Neural progenitor cell (in vitro differentiated cells): ENCODE measurements around the gene PNP. TPM values are rescaled to one million over a fixed set of nuclear protein-coding genes. Genes with fewer than 3 reads are reported as not detected.

Experiments
- DNase-seq: peaks from one replicate; pipeline ENCODE4 v3.0.0-alpha.2; 2016; ENCODE audit warnings: low spot score
- H2AFZ ChIP-seq: fragments of 200-600 bp; sonication (generic); replicated peaks from 2 replicates; pipeline ENCODE4 v1.6.1; 2016; ENCODE audit warnings: antibody characterized with exemption
- H3F3A ChIP-seq: fragments of 200-600 bp; sonication (generic); 2 replicates; pipeline ENCODE4 v1.6.1; 2016; ENCODE audit warnings: antibody characterized with exemption, low read depth
- H3K27ac ChIP-seq: fragments of 200-600 bp; sonication (generic); 2 replicates; pipeline ENCODE4 v1.5.1; 2016; ENCODE audit warnings: mild to moderate bottlenecking
- H3K27me3 ChIP-seq: fragments of 200-600 bp; sonication (generic); 2 replicates; pipeline ENCODE4 v1.6.1; 2016; ENCODE audit warnings: mild to moderate bottlenecking, moderate library complexity
- H3K36me3 ChIP-seq: fragments of 200-600 bp; sonication (generic); 2 replicates; pipeline ENCODE4 v1.5.1; 2016
- H3K4me1 ChIP-seq: fragments of 200-600 bp; sonication (generic); 2 replicates; pipeline ENCODE4 v1.6.1; 2016; ENCODE audit warnings: mixed run types
- H3K4me2 ChIP-seq: fragments of 200-600 bp; sonication (generic); 2 replicates; pipeline ENCODE4 v1.6.1; 2016
- H3K4me3 ChIP-seq: fragments of 200-600 bp; sonication (generic); 2 replicates; pipeline ENCODE4 v1.5.1; 2016
- H3K79me2 ChIP-seq: fragments of 200-600 bp; sonication (generic); 2 replicates; pipeline ENCODE4 v1.6.1; 2016; ENCODE audit warnings: low read depth
- H3K9ac ChIP-seq: fragments of 200-600 bp; sonication (generic); 2 replicates; pipeline ENCODE4 v1.6.1; 2016
- H3K9me3 ChIP-seq: fragments of 200-600 bp; sonication (generic); 2 replicates; pipeline ENCODE4 v1.5.1; 2016; ENCODE audit warnings: low read depth
- H4K20me1 ChIP-seq: fragments of 200-600 bp; sonication (generic); 2 replicates; pipeline ENCODE4 v1.6.1; 2016; ENCODE audit warnings: low read depth
- H3K27ac Mint-ChIP-seq: 3 replicates; pipeline ENCODE4 v1.8.0; 2021; ENCODE audit warnings: mixed read lengths
- H3K27me3 Mint-ChIP-seq: 2 replicates; pipeline ENCODE4 v1.8.0; 2022; ENCODE audit warnings: low read depth, mild to moderate bottlenecking, inconsistent platforms, moderate library complexity, mixed read lengths; ENCODE audit not compliant: insufficient read depth
- H3K36me3 Mint-ChIP-seq: 3 replicates; pipeline ENCODE4 v1.8.0; 2021; ENCODE audit warnings: mixed read lengths
- H3K4me1 Mint-ChIP-seq: 3 replicates; pipeline ENCODE4 v1.8.0; 2021; ENCODE audit warnings: mixed read lengths
- H3K4me3 Mint-ChIP-seq: 3 replicates; pipeline ENCODE4 v1.8.0; 2021; ENCODE audit warnings: mild to moderate bottlenecking, moderate library complexity, mixed read lengths
- H3K9me3 Mint-ChIP-seq: 3 replicates; pipeline ENCODE4 v1.8.0; 2020; ENCODE audit warnings: mixed read lengths
- EZH2 ChIP-seq: fragments of 200-600 bp; sonication (generic); IDR thresholded peaks from 2 replicates; pipeline ENCODE4 v1.6.1; 2017; ENCODE audit warnings: antibody characterized with exemption, mild to moderate bottlenecking, moderate library complexity
- EZH2phosphoT487 ChIP-seq: fragments of 200-600 bp; sonication (generic); IDR thresholded peaks from 2 replicates; pipeline ENCODE4 v1.6.1; 2017; ENCODE audit warnings: antibody characterized with exemption
- total RNA-seq: library from RNA; depleted of rRNA; stranded (reverse); fragments of >200 nt; gene quantifications from 2 replicates; pipeline ENCODE4 v1.2.3, GENCODE V29; 2015; ENCODE audit warnings: low replicate concordance
- TF ChIP-seq, protein P1 (sequence below): fragments of 200-600 bp; sonication (generic); IDR thresholded peaks from 2 replicates; pipeline ENCODE4 v1.5.1; 2017; ENCODE audit warnings: antibody characterized with exemption, mild to moderate bottlenecking

Gene PNP
- total RNA-seq, 1 donor from 2014 or later, result 43.6 TPM

DNA sequence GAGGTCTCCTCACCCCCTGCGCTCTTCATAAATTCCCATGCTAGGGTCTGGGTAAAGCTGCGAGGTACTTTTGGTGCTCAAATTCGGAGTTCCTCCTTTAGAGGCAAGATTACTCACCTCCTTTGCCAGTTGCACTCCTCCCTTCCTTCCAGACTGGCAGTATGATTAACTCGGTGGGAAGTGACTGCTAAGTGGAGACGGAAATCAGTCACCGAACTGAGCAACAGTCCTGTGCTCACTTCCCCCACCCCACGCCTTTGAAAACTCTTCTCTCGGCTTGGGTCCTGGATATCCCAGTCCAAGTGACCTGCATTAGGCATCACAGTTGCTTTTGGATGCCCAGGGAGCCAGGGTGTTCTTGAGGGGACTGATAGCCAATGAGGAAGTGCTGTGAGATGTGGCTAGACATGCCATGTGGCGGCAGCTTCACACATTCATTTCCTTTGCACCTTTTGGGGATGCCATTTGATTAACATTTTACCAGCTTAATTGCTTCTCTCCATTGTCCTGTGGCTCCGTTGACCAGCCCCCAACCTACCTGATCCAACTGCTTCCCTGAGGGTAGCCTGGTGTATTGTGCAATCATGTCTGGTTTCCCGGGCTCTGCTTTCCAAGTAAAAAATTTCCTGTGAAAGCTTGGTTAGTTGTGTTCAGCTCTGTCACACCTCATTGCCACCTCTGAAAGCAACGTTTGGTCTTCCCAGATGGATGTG lies 840 bp downstream of the PNP start:
- Histone ChIP-seq H2AFZ (peak overlapping the region; percentile 98), H3K27ac (no peak overlapping the region), H3K79me2 (peaks cover 28% of the 10 kb centered on the region)

DNA sequence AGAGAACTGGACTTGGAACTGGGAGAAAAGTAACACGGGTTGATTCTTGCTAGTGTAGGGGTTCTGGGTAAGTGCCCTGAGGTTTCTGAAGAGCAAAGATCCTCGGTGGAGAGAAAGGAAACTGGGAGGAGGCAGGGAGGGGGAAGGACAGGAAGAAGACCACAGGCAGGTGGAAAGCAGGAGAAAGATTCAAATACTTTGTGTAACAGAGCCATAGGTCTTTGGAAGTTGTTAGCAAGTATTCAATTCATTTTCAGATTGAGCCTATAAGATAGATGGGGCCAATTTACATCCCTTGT lies 1.3 kb downstream of the PNP start:
- H3K36me3 Mint-ChIP-seq, result peaks cover 16% of the 10 kb centered on the region
- H2AFZ ChIP-seq, result no peak overlapping the region
- no peaks in the 10 kb centered on the region for H4K20me1 ChIP-seq
- H3K4me2 ChIP-seq, result peak overlapping the region; percentile 76
- no peaks in the 10 kb centered on the region for H3K27me3 ChIP-seq
- peaks cover 12% of the 10 kb centered on the region for H3K4me1 Mint-ChIP-seq
- no peak overlapping the region for H3K27ac ChIP-seq
- H3K9ac ChIP-seq, result no peak overlapping the region
- peaks cover 5% of the 10 kb centered on the region for H3K4me1 ChIP-seq
- H3K9me3 Mint-ChIP-seq, result peaks cover 2% of the 10 kb centered on the region
- peaks cover 3% of the 10 kb centered on the region for H3K27me3 Mint-ChIP-seq
- H3K36me3 ChIP-seq, result no peaks in the 10 kb centered on the region
- peaks cover 28% of the 10 kb centered on the region for H3K79me2 ChIP-seq
- no peak overlapping the region for H3K27ac Mint-ChIP-seq
- H3K9me3 ChIP-seq, result no peaks in the 10 kb centered on the region
- peak overlapping the region; percentile 70 for H3K4me3 ChIP-seq
- TF ChIP-seq EZH2 (no peak), EZH2phosphoT487 (no peak)
- TF ChIP-seq, protein P1, sequence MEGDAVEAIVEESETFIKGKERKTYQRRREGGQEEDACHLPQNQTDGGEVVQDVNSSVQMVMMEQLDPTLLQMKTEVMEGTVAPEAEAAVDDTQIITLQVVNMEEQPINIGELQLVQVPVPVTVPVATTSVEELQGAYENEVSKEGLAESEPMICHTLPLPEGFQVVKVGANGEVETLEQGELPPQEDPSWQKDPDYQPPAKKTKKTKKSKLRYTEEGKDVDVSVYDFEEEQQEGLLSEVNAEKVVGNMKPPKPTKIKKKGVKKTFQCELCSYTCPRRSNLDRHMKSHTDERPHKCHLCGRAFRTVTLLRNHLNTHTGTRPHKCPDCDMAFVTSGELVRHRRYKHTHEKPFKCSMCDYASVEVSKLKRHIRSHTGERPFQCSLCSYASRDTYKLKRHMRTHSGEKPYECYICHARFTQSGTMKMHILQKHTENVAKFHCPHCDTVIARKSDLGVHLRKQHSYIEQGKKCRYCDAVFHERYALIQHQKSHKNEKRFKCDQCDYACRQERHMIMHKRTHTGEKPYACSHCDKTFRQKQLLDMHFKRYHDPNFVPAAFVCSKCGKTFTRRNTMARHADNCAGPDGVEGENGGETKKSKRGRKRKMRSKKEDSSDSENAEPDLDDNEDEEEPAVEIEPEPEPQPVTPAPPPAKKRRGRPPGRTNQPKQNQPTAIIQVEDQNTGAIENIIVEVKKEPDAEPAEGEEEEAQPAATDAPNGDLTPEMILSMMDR, result no peak
- peak overlapping the region; percentile 96 for H3K4me3 Mint-ChIP-seq
- no peak for DNase-seq
- H3F3A ChIP-seq, result peaks cover 16% of the 10 kb centered on the region

More for the DNA sequence above, 840 bp downstream of the PNP start:
- H3K27me3 Mint-ChIP-seq, result peaks cover 5% of the 10 kb centered on the region
- peak overlapping the region; percentile 76 for H3K4me2 ChIP-seq
- peak overlapping the region; percentile 70 for H3K4me3 ChIP-seq
- H4K20me1 ChIP-seq, result no peaks in the 10 kb centered on the region
- H3K9me3 ChIP-seq, result no peaks in the 10 kb centered on the region
- H3K9ac ChIP-seq, result peak overlapping the region; percentile 70
- TF ChIP-seq EZH2 (no peak), EZH2phosphoT487 (no peak)
- TF ChIP-seq, protein P1, result no peak
- peak; percentile 38 for DNase-seq
- peaks cover 12% of the 10 kb centered on the region for H3K4me1 Mint-ChIP-seq
- peaks cover 15% of the 10 kb centered on the region for H3K36me3 Mint-ChIP-seq
- H3K27me3 ChIP-seq, result no peaks in the 10 kb centered on the region
- H3K4me3 Mint-ChIP-seq, result peak overlapping the region; percentile 96
- H3K27ac Mint-ChIP-seq, result peak overlapping the region; percentile 82
- H3F3A ChIP-seq, result peaks cover 16% of the 10 kb centered on the region
- H3K36me3 ChIP-seq, result no peaks in the 10 kb centered on the region
- H3K9me3 Mint-ChIP-seq, result peaks cover 1% of the 10 kb centered on the region
- H3K4me1 ChIP-seq, result peaks cover 5% of the 10 kb centered on the region

DNA sequence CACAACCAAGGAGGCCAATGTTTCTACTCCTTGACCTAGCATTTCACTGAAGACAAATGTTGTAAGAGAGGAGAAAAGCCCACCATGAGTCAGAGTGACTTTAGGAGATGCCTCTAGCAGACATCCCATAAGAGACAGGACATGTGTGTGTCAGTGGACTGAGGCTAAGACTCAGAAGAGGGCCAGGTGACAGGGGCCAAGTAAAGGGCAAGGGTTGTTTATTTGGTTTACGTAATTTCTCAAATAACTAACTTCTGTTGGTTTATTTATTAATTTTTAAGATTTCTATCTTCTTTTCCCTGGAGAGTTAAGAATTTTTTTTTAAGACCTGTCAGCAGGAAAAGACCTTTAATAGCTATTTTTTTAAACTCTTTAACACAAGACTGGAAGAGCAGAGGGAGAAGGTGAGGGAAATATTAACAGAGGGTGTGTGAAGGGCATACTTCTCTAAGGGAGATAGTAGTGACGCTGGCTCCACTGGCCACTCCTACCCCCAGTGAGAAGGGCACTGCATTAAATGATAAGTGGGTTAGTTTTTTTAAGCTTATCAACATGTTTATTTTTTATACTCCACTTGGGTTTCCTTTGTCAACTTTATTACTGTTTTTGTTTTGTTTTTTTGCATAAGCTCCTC lies 3.4 kb downstream of the PNP start:
- H2AFZ ChIP-seq, result no peak overlapping the region
- H3K36me3 ChIP-seq, result no peaks in the 10 kb centered on the region
- peaks cover 16% of the 10 kb centered on the region for H3F3A ChIP-seq
- H3K4me1 Mint-ChIP-seq, result peaks cover 12% of the 10 kb centered on the region
- no peak overlapping the region for H3K27ac ChIP-seq
- H3K4me3 Mint-ChIP-seq, result peak overlapping the region; percentile 21
- no peaks in the 10 kb centered on the region for H3K9me3 ChIP-seq
- TF ChIP-seq EZH2phosphoT487 (no peak), EZH2 (no peak)
- TF ChIP-seq, protein P1, result no peak
- no peaks in the 10 kb centered on the region for H4K20me1 ChIP-seq
- peaks cover 2% of the 10 kb centered on the region for H3K9me3 Mint-ChIP-seq
- H3K4me2 ChIP-seq, result no peak overlapping the region
- H3K36me3 Mint-ChIP-seq, result peaks cover 30% of the 10 kb centered on the region
- DNase-seq, result no peak
- H3K27me3 Mint-ChIP-seq, result peaks cover 3% of the 10 kb centered on the region
- H3K27me3 ChIP-seq, result no peaks in the 10 kb centered on the region
- no peak overlapping the region for H3K9ac ChIP-seq
- peaks cover 5% of the 10 kb centered on the region for H3K4me1 ChIP-seq
- no peak overlapping the region for H3K4me3 ChIP-seq
- no peak overlapping the region for H3K27ac Mint-ChIP-seq
- H3K79me2 ChIP-seq, result peaks cover 28% of the 10 kb centered on the region
